GM19438 (cell line): ENCODE measurements around the gene COL19A1.
"Not testable (repeated sequence)": the region's sequence is repeated elsewhere in the genome, so short reads cannot be mapped to it uniquely, and the experiment has no call there.

Experiments used
- ATAC-seq: cut with Tn5 transposase; IDR thresholded peaks from one replicate; pipeline ENCODE4 v1.9.1; 2021; ENCODE audit warnings: low read depth; ENCODE audit not compliant: unreplicated experiment

Gene COL19A1

GRCh38 chr6:69894578-69895347, 28.4 kb downstream of the COL19A1 start:
- no peak for ATAC-seq

- no peak for ATAC-seq
These were observed 29.0 kb downstream of the COL19A1 start for GRCh38 chr6:69895396-69895795.

GRCh38 chr6:69900869-69901268, 34.5 kb downstream of the COL19A1 start:
- no peak for ATAC-seq

- ATAC-seq = no peak
These were observed 35.0 kb downstream of the COL19A1 start for GRCh38 chr6:69901361-69901760.

- no peak for ATAC-seq
These were observed 41.7 kb downstream of the COL19A1 start for GRCh38 chr6:69907981-69908498.

- no peak for ATAC-seq
These were observed 47.0 kb downstream of the COL19A1 start for GRCh38 chr6:69913361-69913760.

GRCh38 chr6:69914015-69914485, 47.7 kb downstream of the COL19A1 start:
- ATAC-seq = no peak

- ATAC-seq = no peak
These were observed 49.0 kb downstream of the COL19A1 start for GRCh38 chr6:69915346-69915745.

GRCh38 chr6:69917834-69918233, 51.5 kb downstream of the COL19A1 start:
- no peak for ATAC-seq

GRCh38 chr6:69918813-69919475, 52.6 kb downstream of the COL19A1 start:
- no peak for ATAC-seq

GRCh38 chr6:69921066-69921465, 54.7 kb downstream of the COL19A1 start:
- not testable (repeated sequence) for ATAC-seq

GRCh38 chr6:69921611-69922010, 55.3 kb downstream of the COL19A1 start:
- ATAC-seq = not testable (repeated sequence)

- ATAC-seq = no peak
These were observed 60.4 kb downstream of the COL19A1 start for GRCh38 chr6:69926745-69927144.

GRCh38 chr6:69933239-69933638, 66.9 kb downstream of the COL19A1 start:
- no peak for ATAC-seq

- no peak for ATAC-seq
These were observed 68.7 kb downstream of the COL19A1 start for GRCh38 chr6:69935079-69935478.

- no peak for ATAC-seq
These were observed 70.5 kb downstream of the COL19A1 start for GRCh38 chr6:69936674-69937363.

- no peak for ATAC-seq
These were observed 71.2 kb downstream of the COL19A1 start for GRCh38 chr6:69937402-69938136.

GRCh38 chr6:69942485-69942884, 76.1 kb downstream of the COL19A1 start:
- ATAC-seq = no peak

- no peak for ATAC-seq
These were observed 78.8 kb downstream of the COL19A1 start for GRCh38 chr6:69945192-69945591.

GRCh38 chr6:69948479-69949114, 82.2 kb downstream of the COL19A1 start:
- ATAC-seq = no peak
